D721Med (cell line): Measurements from ENCODE around the gene PDLIM4.

Source experiments
- DNase-seq: peaks from one replicate; pipeline ENCODE4 v3.0.0; 2011; ENCODE audit warnings: low spot score; ENCODE audit not compliant: insufficient read length
- FAIRE-seq: peaks from 2 replicates; lab custom pipeline; 2011; peaks lifted over from hg19 to GRCh38; lab: Jason Lieb, UNC
- CTCF ChIP-seq: IDR thresholded peaks from 2 replicates; pipeline ENCODE4 v1.5.1; 2012; ENCODE audit warnings: mild to moderate bottlenecking, control low read depth; ENCODE audit not compliant: insufficient read depth; ENCODE audit errors: missing control alignments

Gene PDLIM4

GRCh38 chr5:132281856-132282614 is 24.5 kb downstream of the PDLIM4 start:
- TF ChIP-seq CTCF, result peak; percentile 15
- DNase-seq (no peak), FAIRE-seq (no peak)

- peak; percentile 21 for TF ChIP-seq CTCF
- no peak for FAIRE-seq
- no peak for DNase-seq
Measured at GRCh38 chr5:132283423-132284043, 26.0 kb downstream of the PDLIM4 start.

GRCh38 chr5:132289097-132289496 is 31.6 kb downstream of the PDLIM4 start:
- no peak for DNase-seq
- TF ChIP-seq CTCF, result no peak
- FAIRE-seq, result no peak

- DNase-seq (no peak), FAIRE-seq (no peak)
- no peak for TF ChIP-seq CTCF
Measured at GRCh38 chr5:132291026-132291425, 33.5 kb downstream of the PDLIM4 start.

- peak; percentile 67 for DNase-seq
- no peak for TF ChIP-seq CTCF
- FAIRE-seq, result no peak
Measured at GRCh38 chr5:132293066-132293991, 35.8 kb downstream of the PDLIM4 start.

- peak; percentile 76 for DNase-seq
- FAIRE-seq, result no peak
- no peak for TF ChIP-seq CTCF
Measured at GRCh38 chr5:132293992-132294727, 36.7 kb downstream of the PDLIM4 start, which contains the start of gene SLC22A4. Gene SLC22A4, plus strand, starts transcription at chr5:132294394. Its CDS starts 223 bp downstream, at chr5:132294617.
